ENCODE measurements around the gene SLC15A4.
"Not testable (repeated sequence)": the region's sequence is repeated elsewhere in the genome, so short reads cannot be mapped to it uniquely, and the experiment has no call there.

Gene SLC15A4

GRCh38 chr12:128842579-128842978 is 18.8 kb upstream of the SLC15A4 start:
- H3K27me3 ChIP-seq (replicated peaks; ENCODE audit: control insufficient read depth, insufficient read depth, low read length) = no peaks in the 10 kb centered on the region
- H3K4me3 ChIP-seq (ENCODE audit: low read length) = no peak overlapping the region
- no peak for DNase-seq (ENCODE audit: low read depth)

GRCh38 chr12:128840862-128841468 is 17.2 kb upstream of the SLC15A4 start:
- Histone ChIP-seq H3K36me3 (ENCODE audit: control insufficient read depth, insufficient read depth, low read length, severe bottlenecking) (no peaks in the 10 kb centered on the region), H3K4me1 (ENCODE audit: control insufficient read depth, insufficient read depth, low read length) (no peaks in the 10 kb centered on the region)

More at GRCh38 chr12:128842579-128842978, 18.8 kb upstream of the SLC15A4 start:
- H3K9ac ChIP-seq (ENCODE audit: low read length) = no peak overlapping the region
- H3K9me3 ChIP-seq (ENCODE audit: control insufficient read depth, low read length) = no peaks in the 10 kb centered on the region
- H3K36me3 ChIP-seq (ENCODE audit: control insufficient read depth, insufficient read depth, low read length, severe bottlenecking) = no peaks in the 10 kb centered on the region
- H3K4me1 ChIP-seq (ENCODE audit: control insufficient read depth, insufficient read depth, low read length) = no peaks in the 10 kb centered on the region

GRCh38 chr12:128839885-128840284 is 16.1 kb upstream of the SLC15A4 start:
- not testable (repeated sequence) for H3K9ac ChIP-seq (ENCODE audit: low read length); H3K4me3 ChIP-seq (ENCODE audit: low read length); DNase-seq (ENCODE audit: low read depth); H3K36me3 ChIP-seq (ENCODE audit: control insufficient read depth, insufficient read depth, low read length, severe bottlenecking); H3K27me3 ChIP-seq (replicated peaks; ENCODE audit: control insufficient read depth, insufficient read depth, low read length); H3K4me1 ChIP-seq (ENCODE audit: control insufficient read depth, insufficient read depth, low read length); H3K9me3 ChIP-seq (ENCODE audit: control insufficient read depth, low read length)

More at GRCh38 chr12:128840862-128841468, 17.2 kb upstream of the SLC15A4 start:
- Histone ChIP-seq H3K9ac (ENCODE audit: low read length) (no peak overlapping the region), H3K27me3 (replicated peaks; ENCODE audit: control insufficient read depth, insufficient read depth, low read length) (no peaks in the 10 kb centered on the region), H3K9me3 (ENCODE audit: control insufficient read depth, low read length) (no peaks in the 10 kb centered on the region), H3K4me3 (ENCODE audit: low read length) (no peak overlapping the region)
- DNase-seq (ENCODE audit: low read depth) = no peak

- no peaks in the 10 kb centered on the region for H3K36me3 ChIP-seq (ENCODE audit: control insufficient read depth, insufficient read depth, low read length, severe bottlenecking)
- no peak overlapping the region for H3K9ac ChIP-seq (ENCODE audit: low read length)
- no peaks in the 10 kb centered on the region for H3K4me1 ChIP-seq (ENCODE audit: control insufficient read depth, insufficient read depth, low read length)
- H3K9me3 ChIP-seq (ENCODE audit: control insufficient read depth, low read length) = no peaks in the 10 kb centered on the region
- no peak for DNase-seq (ENCODE audit: low read depth)
- H3K27me3 ChIP-seq (replicated peaks; ENCODE audit: control insufficient read depth, insufficient read depth, low read length) = no peaks in the 10 kb centered on the region
- H3K4me3 ChIP-seq (ENCODE audit: low read length) = no peak overlapping the region
These were observed 9.7 kb upstream of the SLC15A4 start for GRCh38 chr12:128833418-128833817.

- H3K9me3 ChIP-seq (ENCODE audit: control insufficient read depth, low read length) = peaks cover 3% of the 10 kb centered on the region
- no peak for DNase-seq (ENCODE audit: low read depth)
- no peak overlapping the region for H3K4me3 ChIP-seq (ENCODE audit: low read length)
- no peak overlapping the region for H3K9ac ChIP-seq (ENCODE audit: low read length)
- no peaks in the 10 kb centered on the region for H3K36me3 ChIP-seq (ENCODE audit: control insufficient read depth, insufficient read depth, low read length, severe bottlenecking)
- no peaks in the 10 kb centered on the region for H3K4me1 ChIP-seq (ENCODE audit: control insufficient read depth, insufficient read depth, low read length)
- H3K27me3 ChIP-seq (replicated peaks; ENCODE audit: control insufficient read depth, insufficient read depth, low read length) = no peaks in the 10 kb centered on the region
These were observed 6.7 kb upstream of the SLC15A4 start for GRCh38 chr12:128830505-128830893.

- H3K9ac ChIP-seq (ENCODE audit: low read length) = no peak overlapping the region
- no peak for DNase-seq (ENCODE audit: low read depth)
- H3K4me1 ChIP-seq (ENCODE audit: control insufficient read depth, insufficient read depth, low read length) = no peaks in the 10 kb centered on the region
- H3K9me3 ChIP-seq (ENCODE audit: control insufficient read depth, low read length) = peaks cover 3% of the 10 kb centered on the region
- H3K4me3 ChIP-seq (ENCODE audit: low read length) = no peak overlapping the region
- no peaks in the 10 kb centered on the region for H3K36me3 ChIP-seq (ENCODE audit: control insufficient read depth, insufficient read depth, low read length, severe bottlenecking)
- H3K27me3 ChIP-seq (replicated peaks; ENCODE audit: control insufficient read depth, insufficient read depth, low read length) = no peaks in the 10 kb centered on the region
These were observed 6.2 kb upstream of the SLC15A4 start for GRCh38 chr12:128829861-128830504.

GRCh38 chr12:128827724-128828123 is 4.0 kb upstream of the SLC15A4 start:
- Histone ChIP-seq H3K4me3 (ENCODE audit: low read length) (no peak overlapping the region), H3K4me1 (ENCODE audit: control insufficient read depth, insufficient read depth, low read length) (peaks cover 3% of the 10 kb centered on the region), H3K27me3 (replicated peaks; ENCODE audit: control insufficient read depth, insufficient read depth, low read length) (no peaks in the 10 kb centered on the region), H3K9me3 (ENCODE audit: control insufficient read depth, low read length) (peaks cover 3% of the 10 kb centered on the region), H3K36me3 (ENCODE audit: control insufficient read depth, insufficient read depth, low read length, severe bottlenecking) (no peaks in the 10 kb centered on the region), H3K9ac (ENCODE audit: low read length) (no peak overlapping the region)
- no peak for DNase-seq (ENCODE audit: low read depth)

- no peaks in the 10 kb centered on the region for H3K36me3 ChIP-seq (ENCODE audit: control insufficient read depth, insufficient read depth, low read length, severe bottlenecking)
- no peaks in the 10 kb centered on the region for H3K27me3 ChIP-seq (replicated peaks; ENCODE audit: control insufficient read depth, insufficient read depth, low read length)
- DNase-seq (ENCODE audit: low read depth) = no peak
- H3K4me1 ChIP-seq (ENCODE audit: control insufficient read depth, insufficient read depth, low read length) = peaks cover 7% of the 10 kb centered on the region
- peaks cover 3% of the 10 kb centered on the region for H3K9me3 ChIP-seq (ENCODE audit: control insufficient read depth, low read length)
- H3K4me3 ChIP-seq (ENCODE audit: low read length) = no peak overlapping the region
- H3K9ac ChIP-seq (ENCODE audit: low read length) = no peak overlapping the region
These were observed 2.1 kb upstream of the SLC15A4 start for GRCh38 chr12:128825835-128826234.

- Histone ChIP-seq H3K36me3 (ENCODE audit: control insufficient read depth, insufficient read depth, low read length, severe bottlenecking) (no peaks in the 10 kb centered on the region), H3K27me3 (replicated peaks; ENCODE audit: control insufficient read depth, insufficient read depth, low read length) (no peaks in the 10 kb centered on the region), H3K9me3 (ENCODE audit: control insufficient read depth, low read length) (peaks cover 3% of the 10 kb centered on the region), H3K4me3 (ENCODE audit: low read length) (peak overlapping the region; percentile 92), H3K4me1 (ENCODE audit: control insufficient read depth, insufficient read depth, low read length) (peaks cover 21% of the 10 kb centered on the region), H3K9ac (ENCODE audit: low read length) (peak overlapping the region; percentile 97)
- no peak for DNase-seq (ENCODE audit: low read depth)
These were observed 392 bp downstream of the SLC15A4 start for GRCh38 chr12:128823216-128823915.

- H3K4me3 ChIP-seq (ENCODE audit: low read length) = no peak overlapping the region
These were observed 2.9 kb downstream of the SLC15A4 start for GRCh38 chr12:128820723-128821432.

GRCh38 chr12:128820253-128820652 is 3.5 kb downstream of the SLC15A4 start:
- DNase-seq (ENCODE audit: low read depth) = no peak
- Histone ChIP-seq H3K36me3 (ENCODE audit: control insufficient read depth, insufficient read depth, low read length, severe bottlenecking) (no peaks in the 10 kb centered on the region), H3K4me1 (ENCODE audit: control insufficient read depth, insufficient read depth, low read length) (peaks cover 51% of the 10 kb centered on the region), H3K27me3 (replicated peaks; ENCODE audit: control insufficient read depth, insufficient read depth, low read length) (no peaks in the 10 kb centered on the region), H3K4me3 (ENCODE audit: low read length) (no peak overlapping the region), H3K9me3 (ENCODE audit: control insufficient read depth, low read length) (no peaks in the 10 kb centered on the region), H3K9ac (ENCODE audit: low read length) (no peak overlapping the region)

More at GRCh38 chr12:128820723-128821432, 2.9 kb downstream of the SLC15A4 start:
- H3K9me3 ChIP-seq (ENCODE audit: control insufficient read depth, low read length) = no peaks in the 10 kb centered on the region
- DNase-seq (ENCODE audit: low read depth) = no peak
- H3K27me3 ChIP-seq (replicated peaks; ENCODE audit: control insufficient read depth, insufficient read depth, low read length) = no peaks in the 10 kb centered on the region
- H3K36me3 ChIP-seq (ENCODE audit: control insufficient read depth, insufficient read depth, low read length, severe bottlenecking) = no peaks in the 10 kb centered on the region
- peaks cover 46% of the 10 kb centered on the region for H3K4me1 ChIP-seq (ENCODE audit: control insufficient read depth, insufficient read depth, low read length)
- H3K9ac ChIP-seq (ENCODE audit: low read length) = no peak overlapping the region

Data from adipocyte (in vitro differentiated cells).